GM10266 (cell line): ENCODE data around the gene NSUN3.

ENCODE experiments used
- DNase-seq: peaks from one replicate; pipeline ENCODE4 v3.0.0; 2012; ENCODE audit errors: extremely low spot score
- TF ChIP-seq, protein P1 (sequence below): IDR thresholded peaks from 2 replicates; pipeline ENCODE4 v1.5.1; 2012; ENCODE audit warnings: mild to moderate bottlenecking, low read depth; ENCODE audit not compliant: control insufficient read depth, insufficient read depth; ENCODE audit errors: missing control alignments

The NSUN3 gene

DNA sequence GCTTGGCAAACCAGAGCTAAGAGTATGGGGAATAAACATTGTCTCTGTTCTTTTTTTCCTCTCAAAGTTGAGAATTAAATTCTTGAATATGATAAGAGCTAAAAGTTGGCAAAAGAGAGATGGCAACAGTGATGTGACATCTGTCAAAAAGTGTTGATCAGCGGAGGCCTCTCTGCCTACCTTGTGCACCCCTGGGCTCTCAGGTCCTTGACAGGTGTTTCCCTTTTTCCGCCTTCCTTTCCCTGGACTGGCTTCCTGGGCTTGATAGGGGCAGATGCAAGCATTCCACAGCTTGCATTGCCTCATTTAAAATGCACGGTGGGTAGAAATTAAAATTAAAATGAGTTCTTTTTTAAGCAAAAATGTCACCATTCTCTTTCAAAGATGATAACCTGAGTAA, 84.2 kb downstream of the NSUN3 start:
- TF ChIP-seq, protein P1, sequence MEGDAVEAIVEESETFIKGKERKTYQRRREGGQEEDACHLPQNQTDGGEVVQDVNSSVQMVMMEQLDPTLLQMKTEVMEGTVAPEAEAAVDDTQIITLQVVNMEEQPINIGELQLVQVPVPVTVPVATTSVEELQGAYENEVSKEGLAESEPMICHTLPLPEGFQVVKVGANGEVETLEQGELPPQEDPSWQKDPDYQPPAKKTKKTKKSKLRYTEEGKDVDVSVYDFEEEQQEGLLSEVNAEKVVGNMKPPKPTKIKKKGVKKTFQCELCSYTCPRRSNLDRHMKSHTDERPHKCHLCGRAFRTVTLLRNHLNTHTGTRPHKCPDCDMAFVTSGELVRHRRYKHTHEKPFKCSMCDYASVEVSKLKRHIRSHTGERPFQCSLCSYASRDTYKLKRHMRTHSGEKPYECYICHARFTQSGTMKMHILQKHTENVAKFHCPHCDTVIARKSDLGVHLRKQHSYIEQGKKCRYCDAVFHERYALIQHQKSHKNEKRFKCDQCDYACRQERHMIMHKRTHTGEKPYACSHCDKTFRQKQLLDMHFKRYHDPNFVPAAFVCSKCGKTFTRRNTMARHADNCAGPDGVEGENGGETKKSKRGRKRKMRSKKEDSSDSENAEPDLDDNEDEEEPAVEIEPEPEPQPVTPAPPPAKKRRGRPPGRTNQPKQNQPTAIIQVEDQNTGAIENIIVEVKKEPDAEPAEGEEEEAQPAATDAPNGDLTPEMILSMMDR, result no peak
- no peak for DNase-seq

- TF ChIP-seq, protein P1, result no peak
- DNase-seq, result no peak
Measured at GRCh38 chr3:94150113-94150512, 87.3 kb downstream of the NSUN3 start.

DNA sequence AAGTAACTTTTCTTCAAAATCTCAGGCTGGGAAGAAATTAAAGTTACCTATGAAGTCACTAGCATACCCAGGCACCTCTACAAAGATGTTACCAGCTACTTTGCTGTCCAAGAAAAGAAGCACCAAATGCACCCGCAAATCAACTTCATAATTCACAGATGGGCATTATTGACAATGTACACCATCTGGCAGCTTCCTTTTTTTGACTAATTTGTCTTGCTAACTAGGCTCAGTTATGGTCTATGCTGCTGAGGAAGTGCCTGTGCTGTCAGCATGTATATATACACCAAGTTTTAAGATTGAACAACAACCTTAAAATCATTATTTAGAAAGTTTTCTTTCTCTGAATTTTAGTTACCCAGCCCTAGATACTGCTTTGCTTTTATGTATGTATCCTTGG, 93.8 kb downstream of the NSUN3 start:
- TF ChIP-seq, protein P1, result no peak
- no peak for DNase-seq

DNA sequence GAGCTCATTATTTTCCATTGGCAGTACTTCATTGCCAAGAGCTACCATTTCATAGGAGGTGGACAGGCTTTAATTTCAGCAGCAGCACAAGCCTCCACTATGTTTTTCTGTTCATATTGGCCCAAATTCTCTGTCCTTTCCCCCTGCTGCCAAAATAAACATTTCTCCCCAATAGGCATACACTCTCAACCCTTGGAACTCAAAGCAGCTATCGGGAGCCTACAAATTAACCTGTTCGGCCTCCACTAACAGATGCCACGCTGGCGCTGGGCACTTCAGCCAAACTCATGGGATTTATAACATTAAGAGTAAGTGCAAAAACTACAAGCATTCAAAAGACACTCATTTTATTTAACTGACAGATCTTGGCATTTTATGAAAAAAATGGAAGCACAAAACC, 95.7 kb downstream of the NSUN3 start:
- TF ChIP-seq, protein P1, result no peak
- DNase-seq, result no peak

GRCh38 chr3:94159062-94159828, 96.4 kb downstream of the NSUN3 start:
- no peak for DNase-seq
- TF ChIP-seq, protein P1, result no peak

DNA sequence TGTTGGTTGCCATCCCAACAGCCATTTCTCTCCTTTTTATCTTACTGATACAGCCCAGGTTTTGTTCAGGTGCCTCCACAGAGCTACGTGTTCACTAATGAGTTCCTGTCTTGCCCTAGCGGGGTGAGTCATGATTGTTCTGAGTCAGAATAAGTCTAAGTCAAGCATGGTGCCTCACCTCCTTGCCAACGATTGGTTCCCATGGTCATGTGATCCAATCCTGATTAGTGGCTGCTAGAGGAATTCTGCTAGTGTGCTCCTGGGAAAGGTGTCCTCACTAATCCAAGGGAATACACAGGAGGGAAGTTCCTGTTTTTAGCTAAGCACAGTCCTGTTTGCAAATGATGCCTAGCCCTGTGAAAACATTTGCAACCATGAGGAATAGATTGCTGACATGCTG, 99.8 kb downstream of the NSUN3 start:
- TF ChIP-seq, protein P1, result no peak
- no peak for DNase-seq

- no peak for DNase-seq
- TF ChIP-seq, protein P1, result no peak
Measured at GRCh38 chr3:94167346-94167745, 104.5 kb downstream of the NSUN3 start.
